HFFc6 (cell line): ENCODE measurements around the gene RNF14. TPM values are rescaled to one million over a fixed set of nuclear protein-coding genes. Genes with fewer than 3 reads are reported as not detected.

Experiments used
- DNase-seq: peaks from one replicate; pipeline ENCODE4 v3.0.0-alpha.2; 2018
- H3K27ac Mint-ChIP-seq: 2 replicates; pipeline ENCODE4 v1.8.0; 2020; ENCODE audit warnings: mild to moderate bottlenecking, mixed read lengths
- H3K27me3 Mint-ChIP-seq: 2 replicates; pipeline ENCODE4 v1.8.0; 2021; ENCODE audit warnings: mild to moderate bottlenecking, moderate library complexity, mixed read lengths; ENCODE audit not compliant: insufficient read depth
- H3K36me3 Mint-ChIP-seq: 2 replicates; pipeline ENCODE4 v1.8.0; 2021; ENCODE audit warnings: low read depth, mixed read lengths
- H3K4me1 Mint-ChIP-seq: 2 replicates; pipeline ENCODE4 v1.8.0; 2020; ENCODE audit warnings: low read depth, mixed read lengths
- H3K4me3 Mint-ChIP-seq: 2 replicates; pipeline ENCODE4 v1.8.0; 2020; ENCODE audit warnings: mild to moderate bottlenecking, moderate library complexity, mixed read lengths
- H3K9me3 Mint-ChIP-seq: 2 replicates; pipeline ENCODE4 v1.8.0; 2020; ENCODE audit warnings: mild to moderate bottlenecking, mixed read lengths
- CTCF ChIP-seq: fragments of 200-600 bp; sonication (generic); IDR thresholded peaks from 2 replicates; pipeline ENCODE4 v1.5.0; 2021; ENCODE audit warnings: antibody characterized with exemption, mild to moderate bottlenecking
- total RNA-seq, 6 experiments: library from RNA; stranded (reverse); fragmentation: NEBNext Ultra II Directional; extraction: Animal tissue kit (Norgen Biotek cat#: 25700); gene quantifications; 2 replicates in 1 of 6; 3 replicates in 5 of 6; pipeline ENCODE4 v1.2.3, GENCODE V29; 2021

RNF14 gene
- total RNA-seq, 6 experiments from 2014 or later, result 56.0 to 65.5 (median 63.0) TPM

- peak within 1 kb of the TSS; percentile 89 for H3K4me3 Mint-ChIP-seq
These were observed 44.0 kb downstream of the RNF14 start, which contains the start of gene GNPDA1 for GRCh38 chr5:142012792-142013388. Gene GNPDA1, minus strand, starts transcription at chr5:142013027. Its CDS starts 992 bp downstream, at chr5:142012035.

GRCh38 chr5:142013734-142014521, 45.0 kb downstream of the RNF14 start:
- H3K4me1 Mint-ChIP-seq, result peaks cover 49% of the 10 kb centered on the region
- DNase-seq, result peak; percentile 83
- H3K36me3 Mint-ChIP-seq, result no peaks in the 10 kb centered on the region
- TF ChIP-seq CTCF, result no peak
- peak overlapping the region; percentile 94 for H3K27ac Mint-ChIP-seq
- H3K27me3 Mint-ChIP-seq, result no peaks in the 10 kb centered on the region; the same call in 1 of the 2 replicates
- H3K4me3 Mint-ChIP-seq, result peak overlapping the region; percentile 89
- no peaks in the 10 kb centered on the region for H3K9me3 Mint-ChIP-seq

More at GRCh38 chr5:142012792-142013388, 44.0 kb downstream of the RNF14 start, which contains the start of gene GNPDA1:
- Mint-ChIP-seq H3K27ac (peak within 1 kb of the TSS; percentile 94), H3K4me1 (peaks cover 49% of the 10 kb centered on the region), H3K9me3 (no peaks in the 10 kb centered on the region), H3K27me3 (peaks cover 2% of the 10 kb centered on the region; the same call in 1 of the 2 replicates), H3K36me3 (no peaks in the 10 kb centered on the region)
- DNase-seq, result peak; percentile 54
- TF ChIP-seq CTCF, result no peak

GRCh38 chr5:142014911-142015584, 46.1 kb downstream of the RNF14 start:
- peak overlapping the region; percentile 55; the same call in 1 of the 2 replicates for H3K27ac Mint-ChIP-seq
- H3K36me3 Mint-ChIP-seq, result 0 out of 2 replicates have a peak, but pooled peaks cover under 1% of the 10 kb centered on the region
- peak; percentile 81 for TF ChIP-seq CTCF
- peaks cover 49% of the 10 kb centered on the region for H3K4me1 Mint-ChIP-seq
- no peaks in the 10 kb centered on the region for H3K9me3 Mint-ChIP-seq
- H3K4me3 Mint-ChIP-seq, result no peak overlapping the region
- peak; percentile 61 for DNase-seq
- H3K27me3 Mint-ChIP-seq, result no peaks in the 10 kb centered on the region; the same call in 1 of the 2 replicates

GRCh38 chr5:142015781-142016533, 47.1 kb downstream of the RNF14 start:
- Mint-ChIP-seq H3K4me3 (no peak overlapping the region), H3K27me3 (no peaks in the 10 kb centered on the region; the same call in 1 of the 2 replicates), H3K4me1 (peaks cover 49% of the 10 kb centered on the region), H3K36me3 (peaks cover 5% of the 10 kb centered on the region; the same call in 1 of the 2 replicates), H3K9me3 (0 out of 2 replicates have a peak, but pooled peaks cover 4% of the 10 kb centered on the region), H3K27ac (peak overlapping the region; percentile 10)
- no peak for TF ChIP-seq CTCF
- DNase-seq, result peak; percentile 38

- Mint-ChIP-seq H3K4me1 (peaks cover 49% of the 10 kb centered on the region), H3K27ac (no peak overlapping the region), H3K36me3 (peaks cover 5% of the 10 kb centered on the region; the same call in 1 of the 2 replicates), H3K4me3 (no peak overlapping the region), H3K27me3 (no peaks in the 10 kb centered on the region; the same call in none of the 2 replicates), H3K9me3 (0 out of 2 replicates have a peak, but pooled peaks cover 4% of the 10 kb centered on the region)
- no peak for TF ChIP-seq CTCF
- no peak for DNase-seq
These were observed 47.7 kb downstream of the RNF14 start for GRCh38 chr5:142016556-142016955.
